GM12875 (cell line): ENCODE data around the gene NFKBIA.
"Not testable (repeated sequence)": the region's sequence is repeated elsewhere in the genome, so short reads cannot be mapped to it uniquely, and the experiment has no call there.

ENCODE experiments used
- H3K4me3 ChIP-seq: one replicate; pipeline ENCODE4 v1.5.1; 2011; ENCODE audit warnings: low read depth, low read length, control low read depth
- CTCF ChIP-seq: IDR thresholded peaks from 2 replicates; pipeline ENCODE4 v1.5.1; 2011; ENCODE audit warnings: low read depth, mild to moderate bottlenecking, control low read depth, inconsistent platforms, low read length, moderate library complexity, borderline replicate concordance; ENCODE audit not compliant: insufficient read depth

The NFKBIA gene, protein sequence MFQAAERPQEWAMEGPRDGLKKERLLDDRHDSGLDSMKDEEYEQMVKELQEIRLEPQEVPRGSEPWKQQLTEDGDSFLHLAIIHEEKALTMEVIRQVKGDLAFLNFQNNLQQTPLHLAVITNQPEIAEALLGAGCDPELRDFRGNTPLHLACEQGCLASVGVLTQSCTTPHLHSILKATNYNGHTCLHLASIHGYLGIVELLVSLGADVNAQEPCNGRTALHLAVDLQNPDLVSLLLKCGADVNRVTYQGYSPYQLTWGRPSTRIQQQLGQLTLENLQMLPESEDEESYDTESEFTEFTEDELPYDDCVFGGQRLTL

GRCh38 chr14:35404449-35405303, at the start of gene NFKBIA:
TSS of gene NFKBIA (minus strand) at chr14:35404749. CDS start at chr14:35404644, 105 bp downstream.
- H3K4me3 ChIP-seq = peak within 1 kb of the TSS; percentile 63
- TF ChIP-seq CTCF = peak; percentile 28; the same call in 1 of the 2 replicates

DNA sequence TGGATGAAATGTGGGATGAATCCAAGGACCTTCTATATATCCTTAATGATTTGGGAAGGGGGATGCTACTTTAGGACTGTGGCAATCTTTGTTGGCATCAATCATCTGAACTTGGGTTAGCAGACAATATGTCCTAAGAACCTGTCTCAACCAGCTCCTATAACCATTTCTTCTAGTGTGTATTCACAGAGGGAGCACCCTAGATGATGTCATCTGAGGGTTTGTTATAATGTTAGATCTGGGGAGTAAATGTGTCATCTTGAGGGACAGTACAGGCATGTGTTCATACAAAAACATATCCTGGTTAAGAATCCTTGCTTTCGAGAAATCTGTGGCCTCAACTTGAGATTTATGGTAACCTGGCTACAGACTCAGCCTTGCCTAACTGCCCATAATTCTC, 41.9 kb upstream of the NFKBIA start:
- TF ChIP-seq CTCF = no peak
- H3K4me3 ChIP-seq = no peak overlapping the region

DNA sequence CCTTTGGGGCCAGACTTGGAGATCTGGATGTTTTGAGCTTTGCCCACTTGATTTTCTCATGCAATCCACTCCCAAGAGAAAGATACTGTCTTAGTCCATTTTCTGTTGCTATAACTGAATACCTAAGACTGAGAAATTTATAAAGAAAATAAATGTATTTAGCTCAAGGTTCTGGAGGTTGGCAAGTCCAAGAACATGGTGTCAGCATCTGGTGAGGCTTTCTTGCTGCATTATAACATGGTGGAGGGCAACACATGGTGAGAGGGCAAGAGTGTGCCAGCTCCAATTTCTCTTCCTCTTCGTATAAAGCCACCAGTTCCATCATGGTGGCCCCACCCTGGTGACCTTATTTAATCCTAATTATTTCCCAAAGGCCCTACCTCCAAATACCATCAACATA, 39.6 kb upstream of the NFKBIA start:
- H3K4me3 ChIP-seq = no peak overlapping the region
- no peak for TF ChIP-seq CTCF

GRCh38 chr14:35441160-35441559, 36.6 kb upstream of the NFKBIA start:
- TF ChIP-seq CTCF = no peak
- H3K4me3 ChIP-seq = no peak overlapping the region

- H3K4me3 ChIP-seq = no peak overlapping the region
- peak; percentile 58; the same call in 1 of the 2 replicates for TF ChIP-seq CTCF
Measured at GRCh38 chr14:35438910-35439713, 34.6 kb upstream of the NFKBIA start.

DNA sequence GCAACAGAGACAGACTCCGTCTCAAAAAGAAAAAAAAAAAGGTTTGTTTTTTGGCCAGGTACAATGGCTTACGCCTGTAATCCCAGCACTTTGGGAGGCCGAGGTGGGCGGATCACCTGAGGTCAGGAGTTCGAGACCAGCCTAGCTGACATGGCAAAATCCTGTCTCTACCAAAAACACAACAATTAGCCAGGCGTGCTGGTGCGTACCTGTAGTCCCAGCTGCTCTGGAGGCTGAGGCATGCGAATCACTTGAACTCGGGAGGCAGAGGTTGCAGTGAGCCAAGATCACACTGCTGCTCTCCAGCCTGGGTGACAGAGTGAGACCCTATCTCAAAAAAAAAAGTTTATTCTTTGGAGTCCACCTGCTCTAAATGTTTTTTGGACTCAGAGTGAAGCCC, 33.9 kb upstream of the NFKBIA start:
- H3K4me3 ChIP-seq = not testable (repeated sequence)

DNA sequence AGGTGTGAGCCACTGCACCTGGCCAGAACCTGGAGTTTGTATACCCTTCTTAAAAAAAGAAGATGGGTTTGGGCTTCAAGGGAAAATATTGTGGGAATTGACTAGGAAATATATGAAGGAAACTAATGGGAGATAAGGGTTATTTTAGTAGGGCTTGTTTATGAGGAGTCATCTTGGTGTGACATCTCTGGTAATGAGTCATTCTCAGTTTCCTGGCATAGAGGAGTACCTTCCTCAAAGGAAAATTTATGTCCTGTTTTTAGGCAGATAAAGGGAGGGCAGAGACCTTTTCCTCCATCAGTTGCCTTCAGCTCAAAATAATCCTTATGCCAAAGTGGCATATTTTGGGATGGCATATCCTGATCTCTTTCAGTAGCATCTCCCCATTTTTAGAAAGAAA, 30.6 kb upstream of the NFKBIA start:
- TF ChIP-seq CTCF = no peak

More for the DNA sequence above, 30.6 kb upstream of the NFKBIA start:
- no peak overlapping the region for H3K4me3 ChIP-seq
